T-helper 2 cell treated with Interferon-gamma antibody and Interleukin-4, amounts not matched to agents 100 ng/mL and 5 ng/mL, for 36 hours (primary cell): Measurements from ENCODE around the gene C1QTNF5. TPM values are rescaled to one million over a fixed set of nuclear protein-coding genes. Genes with fewer than 3 reads are reported as not detected.

Experiments
- intact Hi-C: fragments of 100-400 bp; cut with micrococcal nuclease; formaldehyde crosslinking; loops from one replicate; pipeline ENCODE4 v1.15.1; 2023
- total RNA-seq: library from RNA; stranded (reverse); gene quantifications from 2 replicates; pipeline ENCODE4 v1.2.3, GENCODE V29; 2022

C1QTNF5 gene
- total RNA-seq, 1 donor from 2014 or later, result not detected

- intact Hi-C loops, result loop anchor here (10.0 kb wide), 1 partner anchor 365 kb away; the partner anchor contains the start of gene NECTIN1
These were observed 18.9 kb upstream of the C1QTNF5 start for GRCh38 chr11:119359365-119360214.

GRCh38 chr11:119357074-119357473 is 16.4 kb upstream of the C1QTNF5 start:
- intact Hi-C loops, result no loop called here

- intact Hi-C loops, result loop anchor here (1.0 kb wide), 2 partner anchors 25 to 118 kb away; partner anchors contain the start of gene USP2
These were observed 15.8 kb upstream of the C1QTNF5 start for GRCh38 chr11:119356349-119357031.

- intact Hi-C loops, result no loop called here
These were observed 14.6 kb upstream of the C1QTNF5 start for GRCh38 chr11:119355091-119355843.

- intact Hi-C loops, result no loop called here
These were observed 12.2 kb upstream of the C1QTNF5 start for GRCh38 chr11:119352857-119353260.

GRCh38 chr11:119351232-119351631 is 10.5 kb upstream of the C1QTNF5 start:
- intact Hi-C loops, result no loop called here

GRCh38 chr11:119350302-119350701 is 9.6 kb upstream of the C1QTNF5 start:
- intact Hi-C loops, result no loop called here

- intact Hi-C loops, result no loop called here
These were observed 7.4 kb upstream of the C1QTNF5 start for GRCh38 chr11:119347940-119348605.

GRCh38 chr11:119347242-119347641 is 6.6 kb upstream of the C1QTNF5 start:
- intact Hi-C loops, result no loop called here

- intact Hi-C loops, result no loop called here
These were observed 5.9 kb upstream of the C1QTNF5 start, which contains the start of gene MFRP for GRCh38 chr11:119346605-119347004. TSS of gene MFRP (minus strand) at chr11:119346705. CDS start at chr11:119346513, 192 bp downstream.

GRCh38 chr11:119345685-119346084 is 5.0 kb upstream of the C1QTNF5 start:
- intact Hi-C loops, result no loop called here

GRCh38 chr11:119344291-119345010 is 3.8 kb upstream of the C1QTNF5 start:
- intact Hi-C loops, result no loop called here

GRCh38 chr11:119343726-119344125 is 3.0 kb upstream of the C1QTNF5 start:
- intact Hi-C loops, result no loop called here

GRCh38 chr11:119342362-119343130 is 1.9 kb upstream of the C1QTNF5 start:
- intact Hi-C loops, result no loop called here

GRCh38 chr11:119342023-119342300 is 1.3 kb upstream of the C1QTNF5 start:
- intact Hi-C loops, result no loop called here

- intact Hi-C loops, result no loop called here
These were observed 739 bp upstream of the C1QTNF5 start for GRCh38 chr11:119341222-119342022.

- intact Hi-C loops, result loop anchor here (2.0 kb wide), 1 partner anchor 23 kb away; no protein-coding TSS in a partner anchor
These were observed 921 bp downstream of the C1QTNF5 start for GRCh38 chr11:119339589-119340334.

GRCh38 chr11:119338965-119339588 is 1.6 kb downstream of the C1QTNF5 start:
- intact Hi-C loops, result loop anchor here (2.0 kb wide), 1 partner anchor 24 kb away; no protein-coding TSS in a partner anchor
